Osteocyte (in vitro differentiated cells): ENCODE measurements around the gene RARS1. TPM values are rescaled to one million over a fixed set of nuclear protein-coding genes. Genes with fewer than 3 reads are reported as not detected.
"Not testable (repeated sequence)": the region's sequence is repeated elsewhere in the genome, so short reads cannot be mapped to it uniquely, and the experiment has no call there.

Experiments
- DNase-seq: peaks from one replicate; pipeline ENCODE4 v3.0.0; 2021; ENCODE audit warnings: mixed read lengths; ENCODE audit not compliant: unreplicated experiment; ENCODE audit errors: extremely low spot score
- H3K27ac Mint-ChIP-seq: one replicate; pipeline ENCODE4 v1.8.0; 2021; ENCODE audit warnings: mild to moderate bottlenecking, mixed read lengths; ENCODE audit not compliant: unreplicated experiment
- H3K27me3 Mint-ChIP-seq: one replicate; pipeline ENCODE4 v1.8.0; 2021; ENCODE audit warnings: mixed read lengths; ENCODE audit not compliant: unreplicated experiment
- H3K36me3 Mint-ChIP-seq: one replicate; pipeline ENCODE4 v1.8.0; 2021; ENCODE audit warnings: mixed read lengths; ENCODE audit not compliant: unreplicated experiment
- H3K4me1 Mint-ChIP-seq: one replicate; pipeline ENCODE4 v1.8.0; 2021; ENCODE audit warnings: mixed read lengths; ENCODE audit not compliant: unreplicated experiment
- H3K4me3 Mint-ChIP-seq: one replicate; pipeline ENCODE4 v1.8.0; 2021; ENCODE audit warnings: mild to moderate bottlenecking, moderate library complexity, mixed read lengths; ENCODE audit not compliant: unreplicated experiment
- H3K9me3 Mint-ChIP-seq: one replicate; pipeline ENCODE4 v1.8.0; 2021; ENCODE audit warnings: mixed read lengths; ENCODE audit not compliant: unreplicated experiment
- CTCF ChIP-seq: fragments of 200-600 bp; sonication (generic); IDR thresholded peaks from 2 replicates; pipeline ENCODE4 v1.5.0; 2021; ENCODE audit warnings: antibody characterized with exemption, mild to moderate bottlenecking, moderate library complexity
- total RNA-seq: library from RNA; stranded (reverse); gene quantifications from 2 replicates; pipeline ENCODE4 v1.2.1, GENCODE V29; 2021

The RARS1 gene
- total RNA-seq, 1 donor from 2014 or later = 82.7 TPM

- Mint-ChIP-seq H3K4me3 (peak overlapping the region; percentile 71), H3K27me3 (no peaks in the 10 kb centered on the region), H3K9me3 (no peaks in the 10 kb centered on the region), H3K27ac (no peak overlapping the region), H3K36me3 (no peaks in the 10 kb centered on the region), H3K4me1 (peaks cover 15% of the 10 kb centered on the region)
- DNase-seq = no peak
- no peak for TF ChIP-seq CTCF
These were observed 44.4 kb downstream of the RARS1 start for GRCh38 chr5:168530621-168531150.

GRCh38 chr5:168531191-168531590 lies 44.9 kb downstream of the RARS1 start:
- Mint-ChIP-seq H3K9me3 (no peaks in the 10 kb centered on the region), H3K4me1 (peaks cover 15% of the 10 kb centered on the region), H3K27ac (no peak overlapping the region), H3K27me3 (no peaks in the 10 kb centered on the region), H3K4me3 (no peak overlapping the region), H3K36me3 (no peaks in the 10 kb centered on the region)
- DNase-seq = no peak
- TF ChIP-seq CTCF = no peak

- Mint-ChIP-seq H3K27me3 (peaks cover 2% of the 10 kb centered on the region), H3K27ac (no peak overlapping the region), H3K36me3 (no peaks in the 10 kb centered on the region), H3K9me3 (no peaks in the 10 kb centered on the region), H3K4me3 (peak overlapping the region; percentile 10), H3K4me1 (peaks cover 15% of the 10 kb centered on the region)
- no peak for TF ChIP-seq CTCF
- DNase-seq = no peak
These were observed 46.0 kb downstream of the RARS1 start for GRCh38 chr5:168531987-168532864.

- not testable (repeated sequence) for H3K27me3 Mint-ChIP-seq, H3K4me3 Mint-ChIP-seq, H3K27ac Mint-ChIP-seq, H3K36me3 Mint-ChIP-seq, H3K9me3 Mint-ChIP-seq, DNase-seq
- peaks cover 11% of the 10 kb centered on the region for H3K4me1 Mint-ChIP-seq
These were observed 48.1 kb downstream of the RARS1 start for GRCh38 chr5:168534351-168534750.

- H3K27ac Mint-ChIP-seq = no peak overlapping the region
- H3K4me3 Mint-ChIP-seq = no peak overlapping the region
- DNase-seq = no peak
- H3K9me3 Mint-ChIP-seq = no peaks in the 10 kb centered on the region
- peaks cover 2% of the 10 kb centered on the region for H3K27me3 Mint-ChIP-seq
- TF ChIP-seq CTCF = no peak
- H3K36me3 Mint-ChIP-seq = no peaks in the 10 kb centered on the region
- H3K4me1 Mint-ChIP-seq = peaks cover 5% of the 10 kb centered on the region
These were observed 50.9 kb downstream of the RARS1 start for GRCh38 chr5:168537176-168537575.
